ENCODE measurements around the gene VASN.
"Not testable (repeated sequence)": the region's sequence is repeated elsewhere in the genome, so short reads cannot be mapped to it uniquely, and the experiment has no call there.

VASN gene

DNA sequence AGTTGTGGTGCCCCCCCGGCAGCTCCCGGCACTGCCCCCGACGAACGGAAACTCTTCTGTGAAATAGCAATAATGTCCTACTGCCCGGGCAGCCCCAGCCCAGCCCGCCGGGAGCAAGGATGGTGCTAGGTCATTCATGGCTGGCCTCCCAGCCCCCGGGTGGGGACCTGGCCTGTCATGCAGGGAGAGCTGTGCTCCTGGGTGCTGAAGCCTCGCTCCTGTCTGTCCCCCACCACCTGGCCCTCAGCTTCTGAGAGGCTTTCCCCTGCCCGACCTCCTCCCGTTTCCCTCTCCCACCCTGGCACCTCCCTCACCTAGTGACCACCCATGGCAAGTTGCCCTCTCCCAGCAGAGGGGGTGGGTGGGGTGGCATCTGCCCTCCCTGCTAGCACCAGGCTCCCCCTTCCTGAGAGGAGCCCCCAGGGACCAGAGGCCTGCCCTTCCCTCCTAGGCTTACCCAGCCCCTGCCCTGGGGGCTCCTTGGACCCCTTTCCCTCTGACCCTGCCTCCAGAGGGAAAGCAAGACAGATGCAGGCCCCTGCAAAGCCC is 34.0 kb upstream of the VASN start:
- no peak for DNase-seq

DNA sequence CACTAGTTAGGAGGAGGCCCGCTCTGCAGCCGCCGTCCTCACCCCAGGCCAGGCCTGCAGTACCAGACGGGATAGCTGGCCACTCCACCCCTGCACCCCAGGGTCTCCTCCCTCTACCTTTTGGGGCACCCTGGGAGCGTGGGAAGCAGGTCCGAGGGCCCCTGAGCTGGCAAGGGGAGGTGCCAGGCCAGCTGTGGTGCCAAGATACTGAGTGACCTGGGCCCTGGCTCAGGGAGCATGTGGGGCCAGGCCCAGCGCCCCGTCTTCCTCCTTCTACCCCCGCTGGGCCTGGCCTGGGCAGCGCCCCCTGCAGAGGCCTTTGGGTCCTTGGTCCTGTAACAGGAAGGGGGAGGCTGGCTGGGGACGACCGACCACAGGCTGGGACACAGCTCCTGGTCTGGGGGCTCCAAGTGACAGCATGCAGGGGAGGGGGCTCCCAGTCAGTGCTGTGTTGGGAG is 33.5 kb upstream of the VASN start:
- DNase-seq, result no peak

DNA sequence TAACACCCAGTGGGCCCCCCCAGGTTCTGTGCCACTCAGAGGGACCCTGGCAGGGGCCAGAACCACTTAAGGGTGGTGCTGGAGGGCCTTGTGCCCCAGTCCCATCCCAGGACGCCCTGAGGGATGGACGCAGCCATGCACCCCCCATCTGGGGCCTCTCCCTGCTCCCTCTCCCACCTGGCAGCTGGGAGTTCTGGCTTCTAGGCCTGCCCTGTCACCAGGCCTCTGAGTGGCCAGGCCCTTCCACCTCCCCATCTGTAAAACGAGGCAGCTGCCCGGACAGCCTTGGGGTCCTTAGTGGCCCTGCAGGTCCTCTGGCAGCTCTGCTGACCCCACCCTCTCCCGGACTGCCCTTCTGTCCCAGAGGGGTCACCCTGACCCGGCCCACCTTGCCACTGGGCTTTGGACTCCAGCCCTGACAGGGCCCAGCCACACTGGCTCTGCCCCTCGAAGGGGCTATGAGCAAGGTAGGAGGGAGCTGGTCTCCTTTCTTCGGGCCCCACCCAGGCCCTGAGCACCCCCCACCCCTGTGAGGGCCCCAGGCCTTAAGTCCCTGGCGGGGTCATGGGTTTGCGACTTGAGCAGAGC is 32.8 kb upstream of the VASN start:
- DNase-seq, result no peak

DNA sequence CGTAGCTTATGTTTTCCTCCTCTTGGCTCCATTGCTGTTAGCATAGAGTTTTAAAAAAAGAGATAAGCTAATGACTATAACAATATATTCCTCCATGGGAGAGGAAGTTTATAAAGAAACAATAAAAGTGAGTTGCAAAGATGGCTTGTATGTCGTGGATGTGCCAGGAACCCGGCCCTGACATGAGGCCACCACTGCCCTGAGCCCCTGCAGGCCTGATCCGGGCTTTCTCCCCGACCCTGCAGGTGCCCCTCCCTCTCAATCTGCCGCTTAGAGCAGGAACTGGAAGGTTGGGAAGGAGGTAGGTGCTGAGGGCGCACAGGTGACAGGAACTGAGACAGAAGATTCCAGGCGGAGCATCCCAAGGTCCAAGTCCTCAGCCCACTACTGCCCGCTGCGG is 32.2 kb upstream of the VASN start:
- no peak for DNase-seq

DNA sequence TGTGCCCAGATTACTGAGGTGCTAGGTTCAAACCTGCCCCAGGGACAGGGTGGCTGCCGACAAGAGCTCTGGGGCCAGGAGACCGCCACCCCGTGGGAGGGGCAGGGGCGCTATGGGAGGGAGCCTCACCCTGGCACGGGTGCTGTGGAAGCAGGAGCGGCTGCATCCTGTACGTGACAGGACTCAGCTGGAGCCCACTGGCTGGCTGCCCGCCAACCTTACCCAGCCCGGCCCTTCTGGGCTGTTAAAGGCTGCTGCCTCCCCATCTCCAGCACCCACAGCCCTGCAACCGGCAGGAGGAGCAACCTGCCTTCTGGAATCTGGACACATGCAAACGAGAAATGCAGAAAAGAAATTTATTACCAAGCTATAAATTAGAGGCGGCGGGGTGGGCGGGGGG is 31.7 kb upstream of the VASN start:
- no peak for DNase-seq

DNA sequence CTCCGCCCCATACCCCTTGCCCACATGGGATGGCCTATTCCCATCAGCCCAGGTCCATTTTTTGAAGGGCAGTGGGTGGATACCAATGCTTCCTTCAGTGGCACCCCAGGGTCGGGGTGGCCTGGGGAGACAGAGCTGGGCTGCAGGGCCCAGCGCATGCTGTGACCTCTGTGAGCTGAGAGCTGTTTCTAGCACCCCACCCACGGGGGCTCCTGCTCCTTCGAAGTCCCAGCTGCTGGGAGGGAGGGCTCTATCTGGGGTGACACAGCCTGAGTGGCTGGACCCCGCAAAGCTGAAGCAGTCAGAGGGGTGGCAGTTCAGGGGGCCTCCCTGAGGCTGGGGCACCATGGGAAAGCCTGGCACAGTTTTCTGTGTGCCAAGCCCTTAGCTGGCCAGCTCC is 31.2 kb upstream of the VASN start:
- no peak for DNase-seq

DNA sequence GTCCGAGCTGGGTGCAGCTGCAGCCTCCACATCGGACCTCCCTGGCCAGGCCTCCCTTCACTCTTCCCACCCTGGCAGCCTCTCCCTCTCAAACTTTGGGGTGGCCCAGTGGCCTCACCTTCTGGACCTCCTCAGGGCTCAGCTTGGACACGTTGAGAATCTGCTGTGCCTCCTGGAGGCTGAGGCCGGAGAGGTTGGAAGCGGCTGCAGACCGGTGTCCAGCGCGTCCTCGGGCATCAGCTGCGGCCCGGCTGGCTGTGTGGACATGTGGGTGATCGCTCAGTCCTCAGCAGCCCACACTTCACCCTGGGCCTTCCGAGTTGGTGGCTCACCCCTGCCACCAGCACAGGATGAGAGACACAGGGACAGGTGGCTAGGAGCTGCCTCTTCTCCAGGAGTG is 30.4 kb upstream of the VASN start:
- no peak for DNase-seq

DNA sequence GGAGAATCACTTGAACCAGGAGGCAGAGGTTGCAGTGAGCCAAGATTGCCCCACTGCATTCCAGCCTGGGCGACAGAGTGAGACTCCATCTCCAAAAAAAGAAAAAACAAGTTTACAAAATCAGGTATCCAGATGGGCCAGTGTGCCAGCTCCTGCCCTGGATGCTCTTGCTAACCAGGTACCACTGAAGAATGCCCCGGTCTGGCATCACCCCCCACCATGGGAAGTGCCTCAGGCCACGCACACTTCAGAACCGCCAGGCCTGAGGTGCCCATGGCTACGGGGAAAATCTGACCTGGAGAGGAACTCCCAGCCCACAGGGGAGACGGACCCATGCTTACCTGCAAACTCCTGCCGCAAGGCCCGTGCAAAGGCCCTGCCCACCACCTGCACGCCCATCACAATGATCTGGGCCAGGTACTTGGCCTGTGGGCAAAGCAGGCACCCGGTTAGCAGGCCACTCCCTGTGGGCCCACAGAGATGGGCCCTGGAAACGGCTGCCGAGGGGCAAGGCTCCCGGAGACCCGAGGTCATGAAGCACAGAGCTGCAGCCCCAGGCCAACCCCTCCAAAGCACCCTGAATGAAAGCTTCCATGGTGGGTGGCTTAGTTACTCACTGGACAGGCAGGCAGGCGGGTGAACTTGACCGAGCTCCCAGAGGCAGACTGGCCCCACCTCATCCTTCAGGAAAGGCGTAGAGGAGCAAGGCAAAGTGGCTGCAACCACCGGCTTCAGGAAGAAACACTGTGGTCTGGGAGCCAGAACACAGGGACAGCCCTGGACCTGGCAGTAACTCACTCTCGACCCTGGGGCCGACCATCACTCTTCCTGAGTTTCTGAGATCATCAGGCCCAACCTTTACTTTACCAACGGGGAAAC is 28.5 kb upstream of the VASN start:
- DNase-seq, result no peak

DNA sequence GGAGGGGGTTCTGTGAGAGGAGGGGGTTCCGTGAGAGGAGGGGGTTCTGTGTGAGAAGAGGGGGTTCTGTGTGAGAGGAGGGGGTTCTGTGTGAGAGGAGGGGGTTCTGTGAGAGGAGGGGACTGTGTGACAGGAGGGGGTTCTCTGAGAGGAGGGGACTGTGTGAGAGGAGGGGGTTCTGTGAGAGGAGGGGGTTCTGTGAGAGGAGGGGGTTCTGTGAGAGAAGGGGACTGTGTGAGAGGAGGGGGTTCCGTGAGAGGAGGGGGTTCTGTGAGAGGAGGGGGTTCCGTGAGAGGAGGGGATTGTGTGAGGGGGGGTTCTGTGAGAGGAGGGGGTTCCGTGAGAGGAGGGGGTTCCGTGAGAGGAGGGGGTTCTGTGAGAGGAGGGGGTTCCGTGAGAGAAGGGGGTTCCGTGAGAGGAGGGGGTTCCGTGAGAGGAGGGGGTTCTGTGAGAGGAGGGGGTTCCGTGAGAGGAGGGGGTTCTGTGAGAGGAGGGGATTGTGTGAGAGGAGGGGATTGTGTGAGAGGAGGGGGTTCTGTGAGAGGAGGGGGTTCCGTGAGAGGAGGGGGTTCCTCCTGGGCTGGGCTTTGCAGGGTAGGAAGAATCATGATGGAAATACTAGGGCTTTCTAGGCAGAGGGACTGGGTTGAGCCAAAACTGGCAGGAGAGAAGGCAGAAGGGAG is 27.2 kb upstream of the VASN start:
- not testable (repeated sequence) for DNase-seq

DNA sequence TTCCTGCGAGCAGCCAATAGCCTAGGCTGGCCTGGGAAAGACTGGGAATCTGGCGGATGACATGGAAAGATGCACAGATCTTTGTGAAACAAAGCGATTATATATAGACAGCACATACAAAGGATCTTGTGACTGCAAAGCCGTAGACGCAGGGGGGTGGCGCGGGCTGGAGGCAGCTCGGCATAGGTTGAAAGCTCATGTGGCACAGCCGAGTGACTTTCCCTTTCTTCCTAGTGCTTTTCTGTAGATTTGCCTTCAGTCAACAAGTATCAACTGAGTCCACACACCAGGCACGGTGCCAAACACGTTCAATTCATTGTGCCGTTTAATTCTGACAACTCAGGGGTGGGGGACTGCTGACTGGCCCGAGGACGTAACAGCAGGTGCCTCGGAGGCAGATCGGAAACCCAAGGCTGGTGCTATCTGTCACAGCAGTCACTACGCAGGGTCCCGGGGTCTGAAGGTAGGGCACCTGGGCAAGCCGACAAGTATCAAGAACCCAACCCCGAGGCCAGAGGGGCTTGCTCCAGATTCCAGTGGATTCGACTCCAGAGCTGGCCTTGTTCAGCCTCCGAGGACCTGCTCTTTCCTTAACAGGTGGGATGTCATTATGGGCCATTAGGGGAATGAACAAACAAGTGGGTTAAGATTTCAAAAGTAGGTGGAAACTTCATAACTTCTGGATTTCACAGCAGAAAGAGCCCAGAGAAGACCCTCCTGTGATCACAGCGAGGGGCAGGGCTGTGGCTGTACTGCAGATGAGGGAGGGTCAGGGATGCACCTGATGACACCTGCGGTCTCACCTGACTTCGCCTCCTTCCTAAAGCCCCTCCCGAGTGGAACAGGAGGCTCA is 26.4 kb upstream of the VASN start:
- peak; percentile 37 for DNase-seq

DNA sequence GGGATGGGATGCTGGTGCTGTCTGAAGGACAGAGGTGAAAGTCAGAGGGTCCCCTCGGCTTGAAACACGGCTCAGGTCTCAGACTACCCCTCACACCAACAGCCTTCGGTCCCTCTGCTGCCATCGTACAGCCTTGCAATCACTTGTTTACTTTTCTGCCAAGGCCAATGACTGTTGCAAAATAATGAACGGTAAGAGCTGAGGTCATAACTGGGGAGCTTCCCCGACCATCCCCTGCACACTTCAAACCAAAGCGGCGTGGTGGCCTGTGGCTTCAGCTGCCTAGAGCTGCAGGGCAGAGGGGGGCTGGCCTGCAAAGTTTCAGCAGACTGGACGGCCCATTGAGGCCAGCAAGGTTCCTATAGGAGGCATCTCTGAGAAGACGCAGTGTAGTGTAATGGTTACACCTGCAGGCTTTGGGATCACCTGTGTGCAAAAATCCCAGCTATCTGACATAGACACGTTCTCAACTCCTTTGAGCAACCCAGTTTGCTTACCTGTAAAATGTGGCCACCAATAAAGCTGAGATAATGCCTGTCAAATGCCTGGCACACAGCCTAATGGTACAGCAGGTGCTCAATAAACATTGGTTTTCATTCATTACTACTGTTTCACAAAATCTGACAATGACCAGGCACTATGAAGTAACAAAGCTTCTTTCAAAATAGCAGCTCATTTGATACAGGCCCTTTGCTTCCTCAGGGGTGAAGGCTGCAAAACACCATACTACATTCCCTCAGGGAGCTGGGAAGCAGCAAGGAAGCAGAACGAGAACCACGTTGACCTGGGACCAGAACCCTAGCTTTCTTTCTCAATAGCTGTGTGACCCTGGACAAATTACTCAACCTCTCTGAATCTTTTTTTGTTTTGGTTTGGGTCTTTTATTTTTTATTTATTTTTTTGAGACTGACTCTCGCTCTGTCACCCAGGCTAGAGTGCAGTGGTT is 25.5 kb upstream of the VASN start:
- no peak for DNase-seq

DNA sequence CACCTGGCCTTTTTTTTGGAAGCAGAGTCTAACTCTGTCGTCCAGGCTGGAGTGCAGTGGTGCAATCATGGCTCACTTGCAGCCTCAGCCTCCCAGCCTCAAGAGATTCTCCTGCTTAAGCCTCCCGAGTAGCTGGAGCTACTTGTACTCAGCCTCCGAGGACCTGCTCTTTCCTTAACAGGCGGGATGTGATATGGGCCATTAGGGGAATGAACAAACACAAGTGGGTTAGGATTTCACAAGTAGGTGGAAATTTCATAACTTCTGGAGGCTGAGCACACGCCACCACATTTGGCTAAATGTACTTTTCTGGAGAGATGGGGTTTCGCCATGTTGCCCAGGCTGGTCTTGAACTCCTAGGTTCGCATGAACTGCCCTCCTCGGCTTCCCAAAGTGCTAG is 24.6 kb upstream of the VASN start:
- DNase-seq, result no peak

DNA sequence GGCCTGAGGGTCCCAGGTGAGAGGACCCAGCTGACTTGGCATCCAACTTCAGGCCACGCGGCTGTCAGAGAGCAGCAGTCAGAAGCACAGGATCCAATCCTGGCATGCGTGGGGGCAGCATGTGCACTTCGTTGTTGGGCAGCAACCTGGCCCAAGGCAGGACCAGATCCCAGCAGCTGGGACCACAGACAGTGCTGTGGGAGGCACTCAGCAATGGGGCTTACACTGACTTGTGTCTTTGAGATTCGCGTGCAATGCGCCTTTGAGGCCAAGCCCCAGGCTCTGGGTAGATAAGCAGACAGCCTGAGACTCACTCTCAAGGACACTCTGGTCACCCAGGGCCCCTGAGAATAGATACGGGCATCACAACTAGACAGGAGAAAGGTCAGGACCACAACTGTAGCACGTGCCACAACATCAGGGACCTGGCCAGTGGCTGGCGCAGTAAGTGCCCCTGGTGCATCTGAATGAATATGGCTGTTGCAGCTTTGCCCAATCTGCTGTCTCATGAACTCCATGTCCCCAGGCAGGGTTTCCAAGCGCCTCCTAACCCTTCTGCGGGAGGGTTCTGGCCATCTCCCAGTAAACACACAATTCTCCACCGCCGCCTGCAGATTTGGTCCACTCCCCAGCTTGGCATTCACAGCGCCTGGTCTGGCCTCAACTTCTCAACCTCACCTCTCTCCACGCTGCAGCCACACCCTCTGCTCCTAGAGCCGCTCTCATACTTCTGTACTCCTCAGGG is 23.7 kb upstream of the VASN start:
- no peak for DNase-seq

DNA sequence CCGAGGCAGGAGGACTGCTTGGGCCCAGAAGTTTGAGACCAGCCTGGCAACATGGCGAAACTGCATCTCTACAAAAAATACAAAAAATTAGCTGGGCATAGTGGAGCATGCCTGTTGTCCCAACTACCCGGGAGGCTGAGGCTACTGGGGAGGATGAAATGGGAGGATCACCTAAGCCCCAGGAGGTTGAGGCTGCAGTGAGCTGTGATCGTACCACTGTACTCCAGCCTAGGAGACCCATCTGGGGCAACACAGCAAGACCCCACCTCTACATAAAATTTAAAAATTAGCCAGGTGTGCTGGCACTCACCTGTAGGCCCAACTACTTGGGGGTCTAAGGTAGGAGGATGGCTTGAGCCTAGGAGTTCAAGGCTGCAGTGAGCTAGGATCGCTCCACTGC is 22.3 kb upstream of the VASN start:
- no peak for DNase-seq

DNA sequence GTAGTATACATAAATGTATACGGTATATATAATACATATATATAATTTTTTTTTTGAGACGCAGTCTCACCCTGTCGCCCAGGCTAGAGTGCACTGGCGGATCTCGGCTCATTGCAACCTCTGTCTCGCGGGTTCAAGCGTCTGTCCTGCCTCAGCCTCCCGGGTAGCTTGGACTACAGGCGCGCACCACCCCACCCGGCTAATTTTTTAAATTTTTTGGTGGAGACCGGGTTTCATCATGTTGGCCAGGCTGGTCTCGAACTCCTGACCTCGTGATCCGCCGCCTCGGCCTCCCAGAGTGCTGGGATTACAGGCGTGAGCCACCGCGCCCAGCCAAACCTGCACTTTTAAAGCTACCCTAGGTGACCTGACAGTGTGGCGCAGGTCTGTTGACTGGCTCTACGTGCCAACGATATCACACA is 21.3 kb upstream of the VASN start:
- DNase-seq, result no peak

DNA sequence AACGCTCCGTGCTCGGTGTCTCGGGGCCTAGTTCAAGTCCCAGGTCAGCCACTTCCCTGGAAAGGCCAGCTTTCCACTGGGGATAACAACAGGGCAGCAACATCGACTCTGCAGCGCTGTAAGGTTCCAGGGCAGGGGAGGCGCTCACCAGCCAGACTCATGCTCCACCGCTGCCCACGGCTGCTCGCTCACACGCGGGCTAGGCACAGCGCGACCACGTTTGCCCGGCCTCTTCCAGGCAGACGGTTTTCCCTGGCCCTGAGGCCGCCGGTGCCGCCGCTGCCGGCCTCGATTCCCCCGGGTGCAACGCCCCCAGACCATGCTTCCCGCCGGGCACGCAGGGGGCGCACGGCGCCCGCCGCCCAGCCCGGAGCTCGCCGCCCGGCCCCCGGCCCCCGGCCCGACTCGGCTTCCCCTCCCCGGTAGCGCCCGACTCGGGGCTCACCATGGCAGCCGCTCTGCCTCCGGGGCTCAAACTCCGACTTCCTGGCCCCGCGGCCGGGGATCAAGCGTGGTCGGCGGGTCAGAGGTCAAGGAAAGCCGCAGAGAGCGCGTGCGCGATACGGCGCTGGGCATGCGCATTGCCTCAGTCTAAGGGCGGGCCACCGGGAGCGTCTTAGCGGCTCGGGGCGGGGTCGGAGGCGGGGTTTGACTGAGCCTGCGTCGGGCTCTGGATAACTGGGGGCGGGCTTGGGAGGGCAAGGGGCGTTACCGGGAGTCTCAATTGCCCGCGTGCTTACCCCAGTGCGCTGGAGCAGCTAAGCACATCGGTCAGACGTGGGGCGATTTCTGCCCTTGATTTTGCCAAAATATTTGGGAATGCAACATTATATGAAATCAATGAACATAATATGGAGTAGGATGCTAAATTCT is 20.6 kb upstream of the VASN start, which contains the start of gene PAM16:
Gene PAM16, minus strand, starts transcription at position 535 of the 873 bp plus-strand sequence. Its CDS starts 87 bp downstream, at position 448.
- DNase-seq, result peak; percentile 80

DNA sequence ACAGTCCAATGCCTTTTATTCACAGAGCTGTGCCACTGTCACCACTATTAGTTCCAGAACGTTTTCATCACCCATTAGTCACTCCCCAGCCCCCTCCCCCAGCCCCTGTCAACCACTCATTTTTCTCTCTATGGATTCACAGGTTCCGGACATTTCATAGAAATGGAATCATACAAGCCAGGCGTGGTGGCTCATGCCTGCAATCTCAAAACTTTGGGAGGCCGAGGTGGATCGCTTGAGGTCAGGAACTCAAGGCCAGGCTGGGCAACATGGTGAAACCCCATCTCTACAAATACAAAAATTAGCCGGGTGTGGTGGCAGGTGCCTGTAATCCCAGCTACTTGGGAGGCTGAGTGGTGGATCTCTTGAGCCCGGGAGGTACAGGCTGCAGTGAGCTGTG is 19.8 kb upstream of the VASN start:
- no peak for DNase-seq

DNA sequence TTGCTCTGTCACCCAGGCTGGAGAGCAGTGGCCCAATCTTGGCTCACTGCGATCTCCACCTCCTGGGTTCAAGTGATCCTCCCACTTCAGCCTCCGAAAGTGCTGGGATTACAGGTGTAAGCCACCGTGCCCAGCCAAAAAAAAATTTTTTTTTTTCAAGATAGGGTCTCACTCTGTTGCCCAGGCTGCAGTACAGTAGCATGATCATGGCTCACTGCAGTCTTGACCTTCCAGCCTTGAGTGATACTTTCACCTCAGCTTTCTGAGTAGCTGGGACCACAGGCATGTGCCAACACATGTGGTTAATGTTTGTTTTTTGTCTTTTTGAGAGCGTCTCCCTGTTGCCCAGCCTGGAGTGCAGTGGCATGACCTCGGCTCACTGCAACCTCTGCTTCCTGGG is 18.8 kb upstream of the VASN start:
- DNase-seq, result no peak

DNA sequence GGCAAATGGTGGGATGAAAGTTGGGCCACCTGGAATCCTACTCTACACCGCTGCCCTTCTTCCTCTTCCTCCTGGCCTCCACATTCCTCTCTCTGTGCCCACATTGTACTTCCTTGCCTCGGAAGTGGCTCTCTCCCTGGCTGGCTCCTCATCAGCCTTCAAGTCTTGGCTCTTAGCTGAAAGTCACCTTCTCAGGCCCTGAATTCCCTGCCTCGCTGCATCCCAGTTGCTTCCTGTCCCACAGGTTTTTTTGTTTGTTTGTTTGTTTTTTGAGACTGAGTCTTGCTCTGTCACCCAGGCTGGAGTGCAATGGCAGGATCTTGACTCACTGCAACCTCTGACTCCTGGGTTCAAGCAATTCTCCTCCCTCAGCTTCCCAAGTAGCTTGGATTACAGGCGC is 18.0 kb upstream of the VASN start:
- DNase-seq, result no peak
